ENCODE results near the gene FSIP1.

FSIP1 gene

DNA sequence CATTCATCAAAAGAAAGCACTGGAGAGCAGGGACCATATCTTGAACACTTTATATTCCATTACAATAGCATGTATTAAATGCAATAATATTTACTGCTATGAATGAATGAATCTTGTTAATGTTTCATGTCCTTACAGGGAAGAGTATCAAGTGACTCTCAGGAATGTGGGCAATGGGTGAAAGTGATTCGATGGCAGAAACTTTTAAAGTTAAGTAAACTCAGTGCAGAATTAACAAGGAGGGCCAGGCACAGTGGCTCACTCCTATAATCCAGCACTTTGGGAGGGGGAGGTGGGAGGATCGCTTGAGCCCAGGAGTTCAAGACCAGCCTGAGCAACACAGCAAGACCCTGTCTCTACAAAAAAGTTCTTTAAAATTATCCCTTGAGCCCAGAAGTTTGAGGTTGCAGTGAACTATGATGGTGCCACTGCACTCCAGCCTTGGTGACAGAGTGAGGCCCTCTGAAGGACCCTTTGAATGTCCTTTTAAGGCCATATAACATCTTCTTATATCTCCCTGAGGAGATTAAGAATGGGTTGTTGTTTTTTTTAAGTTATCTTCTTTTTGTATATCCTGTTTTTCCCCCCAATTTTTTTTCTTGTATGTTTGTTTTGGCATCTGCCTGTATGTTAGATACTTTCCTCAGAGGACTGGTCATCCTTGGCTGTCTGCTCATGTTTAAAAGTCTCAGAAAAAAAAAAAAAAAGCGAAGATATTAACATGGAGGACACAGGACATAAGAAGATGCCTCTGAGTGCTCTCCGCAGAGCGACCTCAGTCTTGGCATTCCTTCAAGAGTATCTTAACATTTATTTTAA is 9.6 kb upstream of the FSIP1 start:
- DNase-seq (ENCODE audit: low read depth) = no peak

DNA sequence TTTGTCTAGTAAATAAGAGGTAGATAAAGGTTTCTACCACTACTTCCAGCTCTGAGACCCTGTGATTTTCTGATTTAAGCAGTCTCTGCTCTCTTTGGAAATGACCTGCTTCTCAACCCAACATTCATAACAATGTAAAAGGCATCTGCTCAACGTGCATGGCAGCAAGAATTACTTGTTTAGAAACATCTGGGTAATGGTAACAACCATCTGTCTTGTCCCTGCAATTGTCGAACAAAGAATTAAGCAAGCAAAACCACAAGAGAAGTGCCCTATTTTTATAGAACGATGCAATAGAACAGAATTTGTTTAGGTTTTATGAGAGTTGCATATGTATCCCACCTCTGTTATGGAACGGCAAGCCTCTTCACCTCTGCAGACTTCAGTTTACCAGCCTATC is 7.1 kb upstream of the FSIP1 start:
- no peak for DNase-seq (ENCODE audit: low read depth)

- DNase-seq (ENCODE audit: low read depth) = no peak
Observed at GRCh38 chr15:39788800-39789565, 6.3 kb upstream of the FSIP1 start.

GRCh38 chr15:39788108-39788507 is 5.5 kb upstream of the FSIP1 start:
- DNase-seq (ENCODE audit: low read depth) = no peak

GRCh38 chr15:39787479-39787878 is 4.8 kb upstream of the FSIP1 start:
- DNase-seq (ENCODE audit: low read depth) = no peak

- no peak for DNase-seq (ENCODE audit: low read depth)
Observed at GRCh38 chr15:39786447-39787056, 3.9 kb upstream of the FSIP1 start.

DNA sequence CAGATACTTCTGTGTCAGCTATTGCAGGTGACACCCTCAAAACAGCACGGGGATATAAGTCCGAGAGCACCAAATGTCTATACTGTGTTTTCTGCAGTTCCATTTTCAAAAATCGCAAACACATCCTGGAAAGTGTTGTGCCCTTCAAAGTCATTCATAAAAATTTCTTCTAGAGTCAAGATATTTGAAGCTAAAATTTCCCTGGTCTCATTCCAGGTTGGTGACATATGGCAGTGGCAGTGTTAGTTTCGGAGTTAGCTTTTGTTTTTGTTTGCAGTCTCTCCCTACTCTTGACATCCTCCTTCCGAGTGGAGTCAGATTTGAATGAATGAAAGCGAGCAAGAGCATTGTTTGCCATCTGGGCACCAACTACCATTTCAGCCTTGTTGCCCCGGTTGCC is 3.2 kb upstream of the FSIP1 start:
- no peak for DNase-seq (ENCODE audit: low read depth)

GRCh38 chr15:39785139-39785538 is 2.5 kb upstream of the FSIP1 start:
- DNase-seq (ENCODE audit: low read depth) = no peak

- DNase-seq (ENCODE audit: low read depth) = no peak
Observed at GRCh38 chr15:39784638-39785037, 2.0 kb upstream of the FSIP1 start.

- DNase-seq (ENCODE audit: low read depth) = no peak
Observed at GRCh38 chr15:39784125-39784524, 1.5 kb upstream of the FSIP1 start.

DNA sequence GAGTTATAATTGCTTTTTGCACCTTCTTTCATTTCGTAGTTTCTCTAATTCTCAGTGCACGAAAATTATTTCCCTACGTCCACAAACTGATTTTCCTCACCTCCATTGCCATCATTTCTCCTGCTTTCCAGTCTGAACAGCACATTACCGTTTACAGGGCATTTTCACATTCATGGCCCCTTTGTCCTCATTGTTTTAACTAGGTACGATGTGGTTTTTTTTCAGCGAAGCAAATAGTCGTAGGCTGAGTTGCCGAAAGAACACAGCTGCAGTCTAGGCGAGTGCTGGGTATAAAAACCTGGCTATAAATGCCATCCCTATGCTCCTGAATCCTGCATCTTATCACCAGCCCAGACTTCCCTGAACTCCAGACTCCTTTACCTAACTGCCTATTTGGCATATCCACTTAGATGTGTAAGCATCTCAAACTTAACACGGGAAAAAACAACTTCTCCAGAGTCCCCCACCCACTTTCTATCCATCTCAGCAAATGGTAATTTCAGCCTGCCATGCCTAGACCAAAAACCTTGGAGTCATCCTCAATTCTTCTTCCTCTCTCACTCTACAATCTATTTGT is 691 bp upstream of the FSIP1 start:
- no peak for DNase-seq (ENCODE audit: low read depth)

DNA sequence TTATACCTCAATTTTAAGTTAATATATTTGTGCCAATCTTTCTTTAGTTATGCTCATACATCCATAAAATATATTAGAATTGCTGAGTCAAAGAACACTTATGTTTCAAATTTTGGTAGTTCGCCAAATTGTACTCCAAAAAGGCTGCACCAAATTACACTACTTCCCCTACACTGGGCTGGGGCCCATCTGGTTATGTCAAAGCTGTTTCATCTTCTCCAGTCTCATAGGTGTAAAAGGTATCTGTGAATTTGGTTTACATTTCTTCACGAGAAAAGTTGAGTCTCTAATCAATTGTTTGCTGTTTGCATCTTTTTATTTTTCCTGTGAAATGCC is 706 bp downstream of the FSIP1 start:
- no peak for DNase-seq (ENCODE audit: low read depth)

DNA sequence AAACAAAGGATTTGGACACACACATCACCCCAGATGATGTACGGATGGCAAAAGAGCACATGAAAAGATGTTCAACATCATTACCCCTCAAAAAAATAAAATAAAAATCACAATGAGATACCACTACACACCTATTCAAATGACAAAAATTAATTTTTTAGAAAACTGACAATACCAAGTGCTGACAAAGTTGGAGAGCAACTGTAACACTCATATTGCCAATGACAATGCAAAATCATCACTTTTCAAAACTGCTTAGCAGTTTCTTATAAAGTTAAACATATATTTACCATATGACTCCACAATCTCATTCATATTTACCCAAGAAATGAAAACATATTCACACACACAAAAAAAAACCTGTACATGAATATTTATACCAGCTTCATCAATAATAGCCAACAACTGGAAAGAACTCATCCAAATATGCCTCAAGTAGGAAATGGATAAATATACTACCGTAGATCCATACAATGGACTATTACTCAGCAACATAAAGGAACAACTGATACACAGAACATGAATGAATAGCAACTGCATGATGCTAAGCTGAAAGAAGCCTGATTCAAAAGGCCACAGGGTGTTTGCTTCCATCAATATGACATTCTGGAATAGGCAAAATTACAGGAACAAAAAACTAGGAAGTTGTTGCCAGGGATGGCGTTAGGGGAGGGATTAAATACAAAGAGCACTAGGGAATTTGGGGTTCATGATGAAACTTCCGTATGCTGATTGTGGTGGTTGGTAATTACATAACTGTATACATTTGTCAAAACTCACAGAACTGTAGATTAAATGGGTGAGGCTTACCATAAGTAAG is 1.3 kb downstream of the FSIP1 start:
- no peak for DNase-seq (ENCODE audit: low read depth)

DNA sequence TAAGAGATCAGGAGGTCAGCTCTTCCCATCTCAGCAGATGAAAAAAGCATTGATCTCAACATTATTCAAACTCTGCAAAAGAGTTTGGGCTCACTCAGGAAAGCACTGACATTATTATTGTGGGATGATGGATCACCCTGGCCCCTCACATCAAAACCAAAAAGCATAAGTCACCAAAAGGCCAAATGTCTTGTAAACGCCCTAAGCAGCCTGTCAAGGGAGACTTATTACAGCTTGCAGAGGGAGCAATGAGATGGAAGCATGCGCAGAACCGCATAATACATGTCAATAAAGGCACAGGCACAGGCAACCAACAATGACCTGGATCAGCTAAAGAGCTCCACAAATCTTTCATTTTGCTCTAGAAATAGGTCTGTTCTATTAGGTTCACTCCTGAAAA is 4.6 kb downstream of the FSIP1 start:
- DNase-seq (ENCODE audit: low read depth) = no peak

DNA sequence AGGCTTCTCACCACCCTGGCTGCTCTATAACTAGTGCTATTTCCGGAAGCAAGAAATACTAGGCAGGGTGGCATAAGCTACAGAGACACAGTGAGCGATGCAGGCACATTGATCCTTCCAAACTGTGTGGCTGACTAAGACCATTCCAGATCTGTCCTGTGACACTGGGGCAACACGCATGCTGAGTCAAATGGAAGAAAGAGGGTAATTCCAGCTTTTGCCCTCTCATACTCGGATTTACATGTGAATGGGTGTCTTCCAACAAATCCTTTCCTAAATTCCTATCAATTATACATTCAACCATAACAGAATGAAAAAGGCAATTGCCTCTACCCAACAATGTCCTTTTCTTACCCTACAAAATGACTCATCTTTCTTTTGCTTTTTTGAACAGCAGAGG is 5.1 kb downstream of the FSIP1 start:
- DNase-seq (ENCODE audit: low read depth) = no peak

DNA sequence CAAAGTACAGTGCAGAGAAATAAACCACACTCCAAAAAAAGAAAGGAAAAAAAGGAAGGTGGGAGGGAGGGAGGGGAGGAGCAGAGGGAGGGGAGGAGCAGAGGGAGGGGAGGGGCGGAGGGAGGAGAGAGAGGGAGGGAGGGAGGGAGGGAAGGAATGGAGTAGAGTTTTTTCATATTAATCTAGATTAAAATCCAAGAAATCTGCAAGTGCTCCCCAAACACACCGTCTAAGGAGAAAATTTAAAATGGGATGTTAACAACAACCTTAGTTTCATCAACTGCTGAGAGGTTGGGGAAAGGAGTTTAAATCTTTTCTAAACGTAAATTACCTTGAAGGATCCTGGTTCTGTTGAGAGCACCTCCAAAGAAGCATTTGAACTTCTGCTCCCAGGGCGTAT is 6.6 kb downstream of the FSIP1 start:
- no peak for DNase-seq (ENCODE audit: low read depth)

GRCh38 chr15:39774688-39775267 is 7.9 kb downstream of the FSIP1 start:
- peak; percentile 32 for DNase-seq (ENCODE audit: low read depth)

- DNase-seq (ENCODE audit: low read depth) = no peak
Observed at GRCh38 chr15:39770748-39771689, 11.6 kb downstream of the FSIP1 start.

DNA sequence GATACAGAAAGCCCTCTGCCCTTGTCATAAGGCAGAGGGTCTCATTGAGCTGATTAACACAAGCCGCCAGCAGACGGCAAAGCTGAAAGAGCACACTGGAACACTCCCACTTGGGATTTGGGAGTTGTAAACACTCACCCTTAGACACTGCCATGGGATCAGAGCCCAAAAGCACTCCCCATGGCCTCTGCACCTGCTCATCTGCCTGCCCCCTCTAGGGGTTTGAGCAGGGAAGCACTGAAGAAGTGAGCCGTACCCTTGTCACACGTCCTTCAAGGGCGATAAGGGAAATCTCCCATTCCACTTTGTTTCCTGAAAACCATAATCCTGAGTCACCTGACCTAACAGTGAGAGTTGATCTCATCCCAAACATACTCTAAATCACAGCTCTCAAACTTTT is 14.7 kb downstream of the FSIP1 start:
- DNase-seq (ENCODE audit: low read depth) = no peak

GRCh38 chr15:39761006-39761405 is 21.6 kb downstream of the FSIP1 start:
- no peak for DNase-seq (ENCODE audit: low read depth)
